Measurements from ENCODE around the gene OXER1.

Gene OXER1

DNA sequence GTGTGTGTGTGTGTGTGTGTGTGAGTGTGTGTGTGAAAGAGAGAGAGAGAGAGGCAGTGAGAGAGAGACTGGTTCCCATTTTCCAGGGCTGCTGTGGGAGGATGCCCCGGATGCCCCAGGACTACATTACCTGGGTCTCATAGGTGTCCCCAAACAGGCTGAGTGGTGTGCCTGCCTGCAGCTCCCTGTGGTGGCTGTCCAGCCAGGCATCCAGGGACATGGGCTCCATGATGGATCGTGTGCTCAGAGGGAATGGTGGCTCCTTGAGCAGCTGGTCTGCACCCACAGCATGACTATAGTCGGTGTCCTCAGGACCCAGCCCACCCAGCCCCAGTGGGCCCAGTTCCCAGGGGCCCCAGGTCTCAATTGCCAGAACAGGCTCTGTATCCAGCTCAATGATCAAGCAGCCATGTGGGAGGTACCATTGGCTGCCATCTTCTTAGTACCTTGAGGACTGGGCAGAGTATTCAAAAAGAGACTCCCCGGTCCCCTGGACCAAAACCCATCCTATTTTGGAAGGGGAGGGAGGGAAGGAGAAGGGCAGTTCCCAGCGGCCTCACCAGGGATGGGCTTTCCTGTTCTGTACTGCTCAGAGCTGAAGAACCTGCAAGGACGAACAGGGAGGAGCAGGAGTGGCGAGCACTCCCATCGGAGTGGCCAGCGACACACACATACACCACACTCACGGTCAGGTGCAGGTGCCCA, 5.8 kb upstream of the OXER1 start:
- no peak for DNase-seq (ENCODE audit: low read depth in 2 of 2)

- no peak for DNase-seq (ENCODE audit: low read depth in 2 of 2)
Measured at GRCh38 chr2:42768706-42769256, 4.8 kb upstream of the OXER1 start.

GRCh38 chr2:42767899-42768705, 4.2 kb upstream of the OXER1 start:
- DNase-seq (ENCODE audit: low read depth in 2 of 2) = no peak

DNA sequence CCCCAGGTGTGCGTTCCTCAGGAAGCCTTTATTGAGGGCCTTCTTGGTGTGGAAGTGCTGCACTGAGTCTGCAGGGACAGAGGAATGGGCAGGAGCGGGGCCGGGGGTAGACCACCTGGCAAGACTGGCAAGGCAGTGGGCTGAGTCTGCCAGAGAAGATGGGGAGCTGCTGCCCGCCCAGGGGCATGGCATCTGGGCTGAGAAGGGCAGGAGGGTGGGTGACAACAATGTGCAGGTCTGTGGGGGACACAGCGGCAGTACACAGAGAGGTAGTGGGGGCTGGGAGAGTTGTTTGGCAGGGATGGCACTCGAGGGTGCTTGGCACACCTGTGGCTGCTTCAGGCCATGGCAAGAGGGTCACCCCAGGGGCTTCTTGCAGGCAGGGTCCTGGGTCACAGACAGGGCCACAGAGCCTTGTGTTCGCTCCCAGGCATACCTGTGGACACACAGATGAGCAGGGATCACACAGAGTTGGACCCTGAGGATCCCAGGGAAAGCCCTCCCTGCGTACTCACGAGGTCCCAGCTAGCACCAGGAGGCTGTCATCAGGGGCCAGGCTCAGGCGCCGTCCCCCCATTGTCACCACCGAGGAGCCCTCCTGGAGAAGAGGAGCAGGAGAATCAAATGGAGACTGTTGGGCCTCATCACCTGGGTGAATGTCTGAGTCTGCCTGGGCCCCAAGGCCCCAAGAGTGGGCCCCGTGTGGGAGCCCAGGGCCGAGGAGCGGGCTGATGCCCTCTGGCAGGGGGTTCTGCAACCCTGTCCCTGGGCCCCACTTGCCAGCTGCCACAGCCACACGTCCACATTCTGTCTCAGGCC, 3.4 kb upstream of the OXER1 start:
- DNase-seq (ENCODE audit: low read depth in 2 of 2) = no peak

DNA sequence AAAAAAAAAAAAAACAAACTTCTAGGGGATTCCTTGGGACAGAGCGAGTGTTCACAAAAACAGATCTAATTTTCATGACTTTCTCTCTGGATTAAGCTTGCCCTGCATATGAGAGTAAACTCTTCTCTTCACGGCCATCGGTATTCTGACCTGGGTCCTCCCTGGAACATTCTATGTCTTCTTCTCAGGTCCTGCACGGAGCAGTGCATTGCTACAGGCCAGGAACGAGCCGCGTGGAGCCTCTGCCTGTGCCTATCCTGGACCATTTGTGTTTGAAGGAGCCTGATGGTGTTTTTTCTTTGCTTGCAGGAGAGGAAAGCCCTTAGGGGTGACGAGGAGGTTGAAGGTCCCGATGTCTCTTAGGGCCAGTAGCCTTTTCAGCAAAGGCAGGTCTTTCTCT, 1.8 kb upstream of the OXER1 start:
- no peak for DNase-seq (ENCODE audit: low read depth in 2 of 2)

GRCh38 chr2:42764901-42765300, 966 bp upstream of the OXER1 start:
- DNase-seq (ENCODE audit: low read depth in 2 of 2) = no peak

GRCh38 chr2:42762823-42763804, 821 bp downstream of the OXER1 start:
- DNase-seq (ENCODE audit: low read depth in 2 of 2) = no peak

DNA sequence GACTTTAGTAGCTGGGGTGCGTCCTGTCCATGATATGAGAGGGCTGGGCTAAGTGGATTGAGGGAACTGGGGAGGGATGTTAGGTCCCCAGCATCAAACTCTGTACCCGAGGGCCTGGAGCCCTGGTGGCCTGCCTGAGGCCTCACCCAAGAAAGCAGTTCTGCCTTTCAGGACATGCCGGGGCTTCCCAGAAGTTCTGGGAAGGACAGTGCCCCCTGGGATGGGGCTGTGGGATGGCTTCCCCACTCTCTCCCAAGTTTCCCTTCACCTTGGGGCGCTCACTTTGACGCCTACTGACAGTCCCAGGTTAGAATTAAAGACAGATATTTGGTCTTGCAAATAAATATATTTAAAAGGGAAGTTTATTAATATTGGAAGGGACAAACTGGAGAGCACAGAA, 1.8 kb downstream of the OXER1 start:
- DNase-seq (ENCODE audit: low read depth in 2 of 2) = no peak

GRCh38 chr2:42761554-42761953, 2.4 kb downstream of the OXER1 start:
- no peak for DNase-seq (ENCODE audit: low read depth in 2 of 2)

DNA sequence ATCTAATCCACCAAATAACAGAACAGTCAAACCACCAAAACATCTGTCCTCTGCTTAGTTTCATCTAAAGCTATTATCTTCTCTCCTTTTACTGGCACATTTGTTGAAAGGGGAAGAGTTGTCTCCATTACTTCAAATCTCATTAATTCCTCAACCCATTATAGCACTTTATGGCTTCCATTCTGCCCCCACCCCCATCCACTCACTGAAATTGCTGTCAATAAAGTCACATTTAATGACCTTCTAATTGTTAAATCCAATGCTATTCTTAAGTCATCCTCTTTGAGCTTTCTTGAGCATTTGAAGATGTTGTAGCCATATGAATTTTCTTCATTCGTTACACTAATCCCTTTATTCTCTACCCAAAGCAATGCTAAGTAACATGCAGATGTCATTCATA, 5.2 kb downstream of the OXER1 start:
- DNase-seq (ENCODE audit: low read depth in 2 of 2) = no peak

DNA sequence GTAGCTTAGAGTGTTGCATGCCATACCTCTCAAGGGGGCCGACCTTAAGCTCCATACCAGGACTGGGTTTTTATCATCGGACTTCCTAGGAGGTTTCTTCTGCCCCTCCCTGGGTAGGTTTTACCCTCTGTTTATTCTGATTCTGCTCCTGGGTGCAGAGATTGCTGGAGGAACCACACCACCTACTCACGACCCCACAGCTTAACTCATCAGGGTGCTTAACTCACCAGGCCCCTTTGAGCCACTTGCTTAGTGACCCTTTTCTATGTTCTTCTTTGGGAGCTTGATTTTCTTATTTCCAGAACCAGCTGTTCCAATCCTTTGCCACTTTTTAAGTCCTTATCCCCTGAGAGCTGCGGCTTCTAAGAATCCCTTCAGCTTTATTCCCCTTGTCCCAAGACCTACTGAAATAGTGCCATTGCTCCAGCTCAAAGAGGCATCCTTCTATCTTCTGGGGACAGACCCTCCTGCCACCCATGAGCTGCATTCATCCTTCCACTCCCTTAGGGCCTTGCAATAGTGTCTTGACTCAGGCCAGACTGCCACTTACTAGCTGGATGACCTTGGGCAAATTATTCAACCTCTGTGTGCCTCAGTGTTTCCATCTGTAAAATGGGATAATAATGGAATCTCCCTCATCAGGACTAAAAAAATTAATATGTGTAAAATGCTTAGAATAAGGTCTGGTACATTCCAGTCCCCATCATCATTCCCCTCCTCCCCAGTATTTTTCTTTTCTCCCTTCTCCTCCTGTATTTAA, 5.8 kb downstream of the OXER1 start:
- DNase-seq (ENCODE audit: low read depth in 2 of 2) = no peak

DNA sequence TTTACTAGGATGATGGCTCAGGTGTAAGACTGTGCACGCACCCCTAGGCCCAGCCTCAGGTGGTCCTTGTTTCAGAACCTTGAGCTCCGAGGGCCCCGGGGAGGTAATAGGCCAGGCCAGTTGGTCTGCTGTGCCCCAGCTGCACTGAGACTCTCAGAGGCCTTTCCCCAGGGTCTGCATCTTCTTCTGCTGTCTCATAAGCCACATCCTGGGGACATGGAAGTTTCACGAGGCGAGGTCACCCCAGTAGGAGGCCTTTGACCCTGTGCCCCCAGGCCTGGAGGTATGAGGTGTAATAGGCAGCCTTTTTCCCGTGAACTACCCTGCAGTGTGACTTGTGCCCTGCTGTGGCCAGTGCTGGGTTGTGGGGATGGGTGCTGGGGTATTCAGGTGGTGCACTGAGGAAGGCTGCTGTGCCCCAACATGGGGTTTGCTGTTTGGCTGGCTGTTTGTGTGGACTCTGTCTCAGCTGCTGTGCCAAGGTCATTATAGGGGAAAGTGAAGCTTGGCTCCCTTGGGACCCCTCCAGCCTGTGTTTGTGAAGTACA, 6.9 kb downstream of the OXER1 start:
- no peak for DNase-seq (ENCODE audit: low read depth in 2 of 2)

DNA sequence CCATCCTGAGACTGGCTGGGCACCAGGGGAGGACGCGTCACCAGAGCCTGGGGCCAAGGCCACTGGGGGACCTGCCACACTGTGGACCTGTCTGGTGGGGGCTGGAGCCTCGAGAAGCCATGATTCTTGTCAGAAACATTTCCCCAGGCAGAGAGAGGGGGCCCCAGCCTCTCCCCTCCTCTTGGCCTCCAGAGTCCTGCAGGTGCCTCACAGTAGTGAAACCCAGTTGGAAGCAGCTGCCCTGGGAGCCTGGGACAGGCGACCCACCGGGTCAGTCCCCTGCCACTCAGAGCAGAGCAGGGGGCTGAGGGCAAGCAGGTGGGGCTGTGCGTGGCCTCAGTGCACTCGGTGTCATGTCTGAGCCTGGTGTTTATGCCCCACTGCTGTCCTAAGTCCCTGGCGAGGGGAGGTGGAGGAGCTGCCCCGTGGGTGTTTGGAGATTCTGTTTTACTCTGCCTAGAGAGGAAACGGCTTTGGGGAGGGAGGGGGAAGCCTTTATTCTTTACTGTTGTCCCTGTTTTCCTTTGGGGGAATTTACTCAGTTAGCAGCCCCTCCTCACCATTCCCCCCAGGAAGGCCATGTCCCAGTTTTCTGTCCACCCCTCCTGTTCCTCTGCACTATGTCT, 7.7 kb downstream of the OXER1 start:
- no peak for DNase-seq (ENCODE audit: low read depth in 2 of 2)

DNA sequence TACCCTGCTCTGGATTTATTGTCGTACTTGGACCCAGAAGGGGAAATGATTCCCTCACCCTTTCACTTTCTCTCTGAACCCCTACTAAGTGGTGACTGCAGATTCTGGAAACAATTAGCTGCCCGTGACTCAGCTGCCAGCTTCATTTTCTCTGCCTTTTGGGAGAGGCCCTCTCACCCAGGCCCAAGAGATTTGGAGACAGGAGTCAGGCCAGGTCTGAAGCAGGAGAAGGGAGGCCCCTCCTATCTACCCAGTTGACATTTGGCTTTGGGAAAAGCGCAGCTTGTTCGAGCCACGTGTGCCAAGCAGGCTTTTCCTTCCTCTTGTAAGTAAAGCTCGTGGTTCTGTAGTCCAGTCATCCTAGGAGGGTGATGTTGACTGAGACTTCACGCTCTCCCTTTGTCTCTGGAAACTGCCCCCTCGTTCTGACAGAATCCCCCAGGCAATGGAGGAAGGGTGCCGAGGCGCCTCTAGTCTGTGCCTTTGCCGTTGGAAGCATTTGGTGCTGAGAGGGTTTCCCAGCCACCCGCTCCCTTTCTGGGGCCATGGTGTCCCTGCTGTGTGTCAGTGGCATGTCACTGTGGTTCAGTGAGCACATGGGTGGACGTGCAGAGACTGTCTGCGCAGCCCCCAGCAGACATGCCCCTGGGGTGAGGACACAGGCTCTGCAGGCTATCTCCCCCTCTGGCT, 8.6 kb downstream of the OXER1 start:
- DNase-seq (ENCODE audit: low read depth in 2 of 2) = no peak

GRCh38 chr2:42754776-42755140, 9.2 kb downstream of the OXER1 start:
- no peak for DNase-seq (ENCODE audit: low read depth in 2 of 2)

DNA sequence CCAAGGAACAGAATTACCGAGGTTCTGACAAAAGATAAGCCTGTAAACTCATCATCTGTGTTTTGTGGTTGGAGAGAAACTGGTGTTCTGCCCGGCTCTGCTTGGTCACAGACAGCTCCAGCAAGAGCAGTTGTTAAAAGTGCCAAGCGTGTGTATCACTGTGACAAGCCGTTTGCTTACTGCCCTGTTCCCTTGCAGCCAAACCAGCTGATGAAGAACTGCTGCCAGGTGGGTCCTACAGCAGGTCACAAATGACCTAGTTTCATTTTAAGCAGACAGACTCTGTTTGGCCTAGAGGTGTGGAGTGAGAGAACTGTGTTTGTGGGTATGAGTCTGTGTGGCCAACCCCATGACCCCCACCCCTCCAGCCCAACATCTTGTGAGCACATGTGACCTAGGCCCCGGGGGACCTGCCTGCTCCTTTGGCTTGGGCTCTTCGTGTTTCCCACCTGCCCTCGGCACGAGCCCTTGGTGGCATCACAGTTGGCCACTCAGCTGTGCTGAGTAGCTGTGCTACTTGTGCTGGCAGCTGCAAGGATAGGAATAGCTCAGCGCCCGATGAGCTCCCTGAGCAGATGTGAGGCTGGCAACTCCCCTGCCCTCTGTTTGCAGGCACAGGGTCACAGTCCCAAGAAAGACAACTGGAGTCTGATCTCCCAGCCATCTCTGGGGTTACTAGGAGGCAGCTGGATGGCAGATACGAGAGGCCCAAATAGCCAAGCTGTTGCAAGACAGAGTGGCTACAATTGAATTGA, 9.7 kb downstream of the OXER1 start:
- DNase-seq (ENCODE audit: low read depth in 2 of 2) = no peak

GRCh38 chr2:42752816-42753813, 10.8 kb downstream of the OXER1 start:
- no peak for DNase-seq (ENCODE audit: low read depth in 2 of 2)

Measured in stimulated activated CD4-positive, alpha-beta T cell treated with anti-CD3 and anti-CD28 coated beads, Interleukin-1b, Interleukin-23, amount 100 ng/mL, for 1 hour (primary cell).